Measurements from ENCODE around the gene PDZD8.

GRCh38 chr10:117228210-117228609 is 147.0 kb downstream of the PDZD8 start:
- no peak for TF ChIP-seq CTCF (conservative IDR thresholded peaks at IDR 0.05 in 1 of 2, IDR thresholded peaks at IDR 0.05 in 1 of 2; ENCODE audit: low read depth in 1 of 2, low read length in 2 of 2)
- TF ChIP-seq EZH2 (IDR thresholded peaks at IDR 0.05; ENCODE audit: low read length, missing control alignments) = no peak

Measured in fibroblast of lung (primary cell).